Sigmoid colon (tissue), 7 donors: ENCODE results near the gene KBTBD6. TPM values are rescaled to one million over a fixed set of nuclear protein-coding genes. Genes with fewer than 3 reads are reported as not detected.

ENCODE experiments used
- DNase-seq: peaks from one replicate; pipeline ENCODE4 v3.0.0-alpha.2; 2019
- H3K27ac ChIP-seq, 4 donors: fragments of 200-600 bp; sonication (generic); one replicate each; pipeline ENCODE4 v1.5.1; 2016 to 2019; ENCODE audit warnings: mild to moderate bottlenecking in 1 of 4
- H3K27me3 ChIP-seq, 3 donors: fragments of 200-600 bp; sonication (generic); one replicate each; pipeline ENCODE4 v1.5.1; 2019; ENCODE audit warnings: mild to moderate bottlenecking in 1 of 3
- H3K36me3 ChIP-seq, 4 donors: fragments of 200-600 bp; sonication (generic); one replicate each; pipeline ENCODE4 v1.5.1; 2016 to 2019
- H3K4me1 ChIP-seq, 4 donors: fragments of 200-600 bp; sonication (generic); one replicate each; pipeline ENCODE4 v1.5.1; 2017 to 2019
- H3K4me3 ChIP-seq, 4 donors: fragments of 200-600 bp; sonication (generic); one replicate each; pipeline ENCODE4 v1.5.1; 2017 to 2019; ENCODE audit warnings: mild to moderate bottlenecking in 2 of 4, moderate library complexity in 1 of 4
- H3K9me3 ChIP-seq, 4 donors: fragments of 200-600 bp in 3 of 4; sonication (generic) in 3 of 4; one replicate each; pipeline versions ENCODE4 v1.5.1 to v1.6.1; 2013 to 2019
- EP300 ChIP-seq, 4 donors: sonication (generic); formaldehyde crosslinking; IDR thresholded peaks; one replicate each; pipeline ENCODE4 v1.6.1; 2017; ENCODE audit warnings: antibody characterized with exemption in 4 of 4
- POLR2A ChIP-seq, 2 donors: fragments of 450-650 bp; IDR thresholded peaks; one replicate each; pipeline ENCODE4 v1.6.1; 2016; ENCODE audit warnings: antibody characterized with exemption in 2 of 2, mild to moderate bottlenecking in 2 of 2, moderate library complexity in 2 of 2
- POLR2AphosphoS5 ChIP-seq, 4 donors: sonication (generic); formaldehyde crosslinking; IDR thresholded peaks; one replicate each; pipeline ENCODE4 v1.6.1; 2017; ENCODE audit warnings: antibody characterized with exemption in 4 of 4
- WGBS, 2 donors: extraction: QIAGEN DNeasy Blood & Tissue Kit; methylation state at CpG; one replicate each; pipeline ENCODE4 v1.1.7; 2013; 5-methylcytosine and 5-hydroxymethylcytosine counted together
- intact Hi-C: fragments of 100-400 bp; cut with DNase I; formaldehyde crosslinking; loops from one replicate; pipeline ENCODE4 v1.15.1; 2023
- polyA plus RNA-seq, 3 donors: library from polyadenylated mRNA; stranded (reverse); fragments of 200-250 nt; gene quantifications; one replicate each; pipeline ENCODE4 v1.2.3, GENCODE V29; 2013
- total RNA-seq, 4 donors: library from RNA; depleted of rRNA; stranded (reverse); fragments of >200 nt; gene quantifications; one replicate each; pipeline ENCODE4 v1.1.0, GENCODE V29; 2016
- TF ChIP-seq, protein P1 (sequence below), 4 experiments: fragments of 450-650 bp in 3 of 4; fragments of 200-600 bp in 1 of 4; IDR thresholded peaks; one replicate each; pipeline ENCODE4 v1.5.1; 2016 to 2019; ENCODE audit warnings: antibody characterized with exemption in 4 of 4, mild to moderate bottlenecking in 3 of 4, moderate library complexity in 2 of 4
- donor health status: healthy with polysubstance abuse.
- donor health status: Bipolar disorder and iron deficiency.
- donor health status: healthy.

KBTBD6 gene
- total and polyA plus RNA-seq, 7 donors, result 1.2 to 10.7 (median 6.7) TPM

DNA sequence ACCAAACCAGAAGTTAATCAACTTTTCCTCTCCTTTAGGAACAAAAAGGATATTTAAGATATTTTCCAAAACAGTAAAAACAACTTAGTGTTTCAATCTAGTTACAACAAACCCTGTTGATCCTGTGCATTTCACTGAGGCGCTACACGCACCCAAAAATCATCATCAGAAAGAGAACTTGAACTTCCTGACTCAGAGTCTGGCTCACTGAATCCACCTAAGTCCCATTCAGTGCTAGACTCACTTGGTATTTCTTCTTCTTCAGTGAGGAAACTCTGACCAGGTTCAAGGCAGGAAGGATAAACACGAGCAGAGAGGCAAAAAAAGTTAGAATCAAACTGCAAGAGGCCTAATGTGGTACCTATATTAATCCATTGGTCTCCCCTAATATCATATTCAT lies 2.2 kb downstream of the KBTBD6 start:
- DNase-seq, result no peak
- WGBS, 2 donors, result 67 to 85% methylated on average over 3 of the region's 3 CpGs
- TF ChIP-seq POLR2AphosphoS5 (IDR thresholded peaks at IDR 0.05) (no peak), POLR2A (IDR thresholded peaks at IDR 0.05) (no peak)
- Histone ChIP-seq H3K27me3 (no peaks in the 10 kb centered on the region), H3K27ac (peak overlapping the region in 2 of 4 donors; percentile 4 to 14), H3K36me3 (no peaks in the 10 kb centered on the region), H3K9me3 (no peaks in the 10 kb centered on the region), H3K4me1 (peaks cover 0 to 50% (median 35%) of the 10 kb centered on the region in 4 donors), H3K4me3 (peak overlapping the region in 1 of 4 donors; percentile 79)
- intact Hi-C loops, result no loop called here

DNA sequence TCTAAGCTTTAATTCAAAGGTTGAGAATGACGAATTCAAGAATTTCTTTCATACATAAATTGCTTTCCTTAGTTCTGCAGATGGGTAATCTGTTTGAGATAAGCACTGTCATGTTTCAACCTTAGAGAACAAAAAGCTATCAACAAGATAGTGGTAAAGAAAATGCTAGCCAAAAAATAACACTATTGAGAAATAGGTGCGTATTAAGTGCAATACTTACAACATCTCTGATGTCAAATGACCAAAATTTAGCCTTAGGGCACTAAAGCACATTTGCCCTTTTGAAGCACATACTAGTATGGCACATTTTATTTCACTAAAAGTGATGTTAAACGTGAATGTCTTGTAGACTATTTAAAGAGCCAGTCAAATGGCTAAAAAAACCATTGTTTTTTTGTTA lies 4.9 kb downstream of the KBTBD6 start:
- no peaks in the 10 kb centered on the region for H3K27me3 ChIP-seq
- DNase-seq, result no peak
- H3K36me3 ChIP-seq, result no peaks in the 10 kb centered on the region
- TF ChIP-seq EP300 (IDR thresholded peaks at IDR 0.05), result no peak
- TF ChIP-seq, protein P1, sequence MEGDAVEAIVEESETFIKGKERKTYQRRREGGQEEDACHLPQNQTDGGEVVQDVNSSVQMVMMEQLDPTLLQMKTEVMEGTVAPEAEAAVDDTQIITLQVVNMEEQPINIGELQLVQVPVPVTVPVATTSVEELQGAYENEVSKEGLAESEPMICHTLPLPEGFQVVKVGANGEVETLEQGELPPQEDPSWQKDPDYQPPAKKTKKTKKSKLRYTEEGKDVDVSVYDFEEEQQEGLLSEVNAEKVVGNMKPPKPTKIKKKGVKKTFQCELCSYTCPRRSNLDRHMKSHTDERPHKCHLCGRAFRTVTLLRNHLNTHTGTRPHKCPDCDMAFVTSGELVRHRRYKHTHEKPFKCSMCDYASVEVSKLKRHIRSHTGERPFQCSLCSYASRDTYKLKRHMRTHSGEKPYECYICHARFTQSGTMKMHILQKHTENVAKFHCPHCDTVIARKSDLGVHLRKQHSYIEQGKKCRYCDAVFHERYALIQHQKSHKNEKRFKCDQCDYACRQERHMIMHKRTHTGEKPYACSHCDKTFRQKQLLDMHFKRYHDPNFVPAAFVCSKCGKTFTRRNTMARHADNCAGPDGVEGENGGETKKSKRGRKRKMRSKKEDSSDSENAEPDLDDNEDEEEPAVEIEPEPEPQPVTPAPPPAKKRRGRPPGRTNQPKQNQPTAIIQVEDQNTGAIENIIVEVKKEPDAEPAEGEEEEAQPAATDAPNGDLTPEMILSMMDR (IDR thresholded peaks at IDR 0.05), result no peak
- TF ChIP-seq POLR2AphosphoS5 (IDR thresholded peaks at IDR 0.05), result no peak
- TF ChIP-seq POLR2A (IDR thresholded peaks at IDR 0.05), result no peak
- no peak overlapping the region for H3K4me3 ChIP-seq
- H3K9me3 ChIP-seq, result no peaks in the 10 kb centered on the region
- peaks cover 0 to 58% (median 42%) of the 10 kb centered on the region in 4 donors for H3K4me1 ChIP-seq
- peak overlapping the region in 1 of 4 donors; percentile 31 for H3K27ac ChIP-seq
- intact Hi-C loops, result no loop called here
- WGBS, 2 donors, result 88% methylated on average over 3 of the region's 3 CpGs

DNA sequence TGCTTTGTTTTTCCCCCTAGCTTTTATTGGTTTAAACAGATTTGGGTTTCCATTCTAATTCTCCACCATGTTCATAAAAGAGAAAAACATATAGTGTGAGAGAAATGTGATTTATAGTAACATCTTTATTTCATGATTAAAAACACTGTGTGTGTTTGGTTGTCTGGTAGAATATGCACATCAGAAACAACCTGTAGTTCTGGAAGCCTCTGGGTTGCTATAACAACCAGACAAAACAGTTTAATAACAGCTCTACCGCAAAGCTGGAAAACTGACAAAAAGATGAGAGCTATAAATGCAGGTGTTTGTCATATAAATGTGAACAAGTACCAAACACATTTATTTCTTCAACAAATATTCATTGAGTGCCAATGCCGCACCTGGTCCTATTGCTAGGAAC lies 9.8 kb downstream of the KBTBD6 start:
- DNase-seq, result no peak
- no peak overlapping the region for H3K4me3 ChIP-seq
- TF ChIP-seq, protein P1 (IDR thresholded peaks at IDR 0.05), result no peak
- TF ChIP-seq POLR2A (IDR thresholded peaks at IDR 0.05) (no peak), POLR2AphosphoS5 (IDR thresholded peaks at IDR 0.05) (no peak), EP300 (IDR thresholded peaks at IDR 0.05) (no peak)
- peaks cover 0 to 26% (median 15%) of the 10 kb centered on the region in 4 donors for H3K4me1 ChIP-seq
- H3K9me3 ChIP-seq, result no peaks in the 10 kb centered on the region
- WGBS, 2 donors, result 43 to 68% methylated on average over 2 of the region's 2 CpGs
- intact Hi-C loops, result no loop called here
- peak overlapping the region in 1 of 4 donors; percentile 31 for H3K27ac ChIP-seq
- H3K36me3 ChIP-seq, result no peaks in the 10 kb centered on the region
- no peaks in the 10 kb centered on the region for H3K27me3 ChIP-seq

DNA sequence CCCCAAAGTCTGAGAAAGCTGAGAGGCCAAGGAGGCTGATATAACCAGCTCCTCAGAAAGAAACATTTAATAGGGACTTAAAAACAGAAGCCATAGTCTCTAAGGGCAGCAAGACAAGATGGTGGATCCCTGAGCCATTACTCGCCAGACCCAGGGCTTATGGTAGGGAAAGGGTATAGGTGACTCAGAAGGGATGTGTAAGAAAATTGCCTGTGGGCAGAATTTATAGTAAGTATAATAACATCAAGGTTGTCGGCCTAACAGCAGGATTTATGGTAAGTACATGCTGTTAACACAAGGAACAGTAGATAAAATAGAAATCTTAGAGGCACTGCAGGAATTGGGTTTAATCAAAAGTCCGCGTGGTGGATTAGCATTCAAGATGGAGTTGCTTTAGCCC lies 14.7 kb downstream of the KBTBD6 start:
- no peak for DNase-seq
- TF ChIP-seq POLR2A (IDR thresholded peaks at IDR 0.05), result no peak
- TF ChIP-seq, protein P1 (IDR thresholded peaks at IDR 0.05), result no peak
- TF ChIP-seq EP300 (IDR thresholded peaks at IDR 0.05), result no peak
- no peak for TF ChIP-seq POLR2AphosphoS5 (IDR thresholded peaks at IDR 0.05)
- H3K27ac ChIP-seq, result peak overlapping the region in 3 of 4 donors; percentile 25 to 67 (median 57)
- intact Hi-C loops, result no loop called here
- 84 to 87% methylated on average over 4 of the region's 4 CpGs for WGBS, 2 donors
- H3K27me3 ChIP-seq, result no peaks in the 10 kb centered on the region
- H3K4me1 ChIP-seq, result peaks cover 0 to 18% (median 12%) of the 10 kb centered on the region in 4 donors
- no peak overlapping the region for H3K4me3 ChIP-seq
- H3K36me3 ChIP-seq, result no peaks in the 10 kb centered on the region
- no peaks in the 10 kb centered on the region for H3K9me3 ChIP-seq

DNA sequence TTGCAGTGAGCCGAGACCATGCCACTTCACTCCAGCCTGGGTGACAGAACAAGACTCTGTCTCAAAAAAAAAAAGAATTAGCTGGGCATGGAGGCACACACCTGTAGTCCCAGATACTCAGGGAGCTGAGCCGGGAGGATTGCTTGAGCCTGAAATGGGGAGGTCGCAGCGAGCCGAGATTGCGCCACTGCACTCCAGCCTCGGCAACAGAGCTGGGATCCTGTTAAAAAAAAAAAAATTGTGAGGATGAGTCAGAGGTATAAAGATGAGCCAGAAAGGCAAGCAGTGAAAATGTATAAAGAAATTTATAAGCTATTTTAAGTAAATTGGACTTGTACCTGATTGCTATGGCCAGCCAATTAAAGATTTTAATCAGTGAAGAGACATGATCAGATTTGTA lies 21.1 kb downstream of the KBTBD6 start:
- no peak for DNase-seq
- Histone ChIP-seq H3K27me3 (no peaks in the 10 kb centered on the region), H3K4me3 (no peak overlapping the region), H3K27ac (no peak overlapping the region), H3K9me3 (peaks cover 0 to 2% (median 0%) of the 10 kb centered on the region in 4 donors), H3K36me3 (no peaks in the 10 kb centered on the region), H3K4me1 (peaks cover 0 to 2% (median 0%) of the 10 kb centered on the region in 4 donors)
- WGBS, 2 donors, result 92% methylated on average over 7 of the region's 7 CpGs
- intact Hi-C loops, result no loop called here
- TF ChIP-seq EP300 (IDR thresholded peaks at IDR 0.05), result no peak
- TF ChIP-seq, protein P1 (IDR thresholded peaks at IDR 0.05), result no peak
- no peak for TF ChIP-seq POLR2A (IDR thresholded peaks at IDR 0.05)
- TF ChIP-seq POLR2AphosphoS5 (IDR thresholded peaks at IDR 0.05), result no peak
